AG09309 (cell line): ENCODE measurements around the gene DCLK2.
A peak's percentile ranks its signal among the peaks of the same experiment; 100 is the strongest.

Source experiments
- DNase-seq: peaks from one replicate; pipeline ENCODE4 v3.0.0-alpha.2; 2010; ENCODE audit warnings: low read depth
- H3K4me3 ChIP-seq: 2 replicates; pipeline ENCODE4 v1.5.1; 2011; ENCODE audit warnings: mild to moderate bottlenecking, low read depth, low read length, moderate library complexity; ENCODE audit not compliant: control insufficient read depth
- CTCF ChIP-seq: IDR thresholded peaks from 2 replicates; pipeline ENCODE4 v1.5.1; 2011; ENCODE audit warnings: mild to moderate bottlenecking, low read depth, low read length, inconsistent platforms; ENCODE audit not compliant: insufficient read depth, control insufficient read depth; ENCODE audit errors: missing control alignments

Gene DCLK2

GRCh38 chr4:150139297-150139865 lies 61.1 kb downstream of the DCLK2 start:
- no peak for TF ChIP-seq CTCF
- no peak overlapping the region for H3K4me3 ChIP-seq
- DNase-seq, result no peak

- no peak for TF ChIP-seq CTCF
- peak; percentile 43 for DNase-seq
- no peak overlapping the region for H3K4me3 ChIP-seq
Measured at GRCh38 chr4:150140774-150141400, 62.6 kb downstream of the DCLK2 start.

GRCh38 chr4:150141756-150142155 lies 63.5 kb downstream of the DCLK2 start:
- no peak for TF ChIP-seq CTCF
- H3K4me3 ChIP-seq, result no peak overlapping the region
- DNase-seq, result no peak

- no peak overlapping the region for H3K4me3 ChIP-seq
- no peak for DNase-seq
- TF ChIP-seq CTCF, result no peak
Measured at GRCh38 chr4:150142831-150143230, 64.6 kb downstream of the DCLK2 start.

- H3K4me3 ChIP-seq, result no peak overlapping the region
- peak; percentile 29 for TF ChIP-seq CTCF
- no peak for DNase-seq
Measured at GRCh38 chr4:150145090-150145945, 67.1 kb downstream of the DCLK2 start.

GRCh38 chr4:150145946-150146340 lies 67.7 kb downstream of the DCLK2 start:
- H3K4me3 ChIP-seq, result no peak overlapping the region
- no peak for TF ChIP-seq CTCF
- DNase-seq, result no peak
